GM21786 (cell line): ENCODE results near the gene BCL6.

Experiments
- ATAC-seq: cut with Tn5 transposase; IDR thresholded peaks from one replicate; pipeline ENCODE4 v1.9.1; 2021; ENCODE audit not compliant: unreplicated experiment

The BCL6 gene

GRCh38 chr3:187762792-187763191 is 17.5 kb upstream of the BCL6 start:
- no peak for ATAC-seq

- no peak for ATAC-seq
Measured at GRCh38 chr3:187759601-187760000, 14.3 kb upstream of the BCL6 start.

GRCh38 chr3:187758318-187758955 is 13.2 kb upstream of the BCL6 start:
- ATAC-seq = no peak

- ATAC-seq = no peak
Measured at GRCh38 chr3:187753516-187753915, 8.2 kb upstream of the BCL6 start.

- ATAC-seq = no peak
Measured at GRCh38 chr3:187750513-187751123, 5.3 kb upstream of the BCL6 start.

- no peak for ATAC-seq
Measured at GRCh38 chr3:187750006-187750512, 4.8 kb upstream of the BCL6 start.

- peak; percentile 47 for ATAC-seq
Measured at GRCh38 chr3:187748050-187748481, 2.8 kb upstream of the BCL6 start.

GRCh38 chr3:187747506-187747905 is 2.2 kb upstream of the BCL6 start:
- ATAC-seq = no peak

- ATAC-seq = no peak
Measured at GRCh38 chr3:187746442-187747281, 1.4 kb upstream of the BCL6 start.

- no peak for ATAC-seq
Measured at GRCh38 chr3:187746059-187746441, 782 bp upstream of the BCL6 start.

GRCh38 chr3:187744169-187745151 is 808 bp downstream of the BCL6 start:
- ATAC-seq = no peak

GRCh38 chr3:187743195-187744141 is 1.8 kb downstream of the BCL6 start:
- no peak for ATAC-seq

GRCh38 chr3:187742351-187743171 is 2.7 kb downstream of the BCL6 start:
- no peak for ATAC-seq

- no peak for ATAC-seq
Measured at GRCh38 chr3:187741403-187742350, 3.6 kb downstream of the BCL6 start.

GRCh38 chr3:187740421-187741399 is 4.6 kb downstream of the BCL6 start:
- no peak for ATAC-seq

GRCh38 chr3:187739561-187740332 is 5.5 kb downstream of the BCL6 start:
- ATAC-seq = peak; percentile 48
